Heart right ventricle (tissue), 16 donors: ENCODE measurements around the gene CRYGD. TPM values are rescaled to one million over a fixed set of nuclear protein-coding genes. Genes with fewer than 3 reads are reported as not detected.

Source experiments
- ATAC-seq, 8 donors: fragments of 200-7000 bp; cut with Tn5 transposase; one replicate each; pipeline ENCODE4 v1.9.1; 2020; ENCODE audit warnings: mild to moderate bottlenecking in 8 of 8, moderate library complexity in 8 of 8, moderate number of reproducible peaks in 1 of 8
- DNase-seq, 2 donors: peaks; one replicate each; pipeline ENCODE4 v3.0.0-alpha.2; 2020
- H3K27ac ChIP-seq, 10 donors: fragments of 200-600 bp; sonication (generic) in 2 of 10; one replicate each; pipeline versions ENCODE4 v1.5.0 to v1.8.0; 2020 to 2022; ENCODE audit warnings: mild to moderate bottlenecking in 3 of 10
- H3K27me3 ChIP-seq, 7 donors: fragments of 200-600 bp; one replicate each; pipeline ENCODE4 v1.8.0; 2021 to 2022; ENCODE audit warnings: mild to moderate bottlenecking in 2 of 7
- H3K36me3 ChIP-seq, 9 donors: fragments of 200-600 bp; sonication (generic) in 1 of 9; one replicate each; pipeline versions ENCODE4 v1.5.0 to v1.8.0; 2020 to 2022; ENCODE audit warnings: mild to moderate bottlenecking in 2 of 9
- H3K4me1 ChIP-seq, 9 donors: fragments of 200-600 bp; sonication (generic) in 1 of 9; one replicate each; pipeline versions ENCODE4 v1.5.0 to v1.8.0; 2020 to 2022; ENCODE audit warnings: mild to moderate bottlenecking in 4 of 9
- H3K4me3 ChIP-seq, 10 donors: fragments of 200-600 bp; sonication (generic) in 2 of 10; one replicate each; pipeline versions ENCODE4 v1.5.0 to v1.8.0; 2020 to 2022; ENCODE audit warnings: mild to moderate bottlenecking in 7 of 10, moderate library complexity in 2 of 10
- H3K9me3 ChIP-seq, 11 donors: fragments of 200-600 bp in 10 of 11; sonication (generic) in 2 of 11; one replicate each; pipeline versions ENCODE4 v1.5.0 to v1.8.0; 2013 to 2022; ENCODE audit warnings: mild to moderate bottlenecking in 2 of 11, control low read depth in 1 of 11, moderate library complexity in 1 of 11
- WGBS, 2 donors: extraction: QIAGEN DNeasy Blood & Tissue Kit; methylation state at CpG; one replicate each; pipeline ENCODE4 v1.1.7; 2013; ENCODE audit warnings: inconsistent platforms in 1 of 2; 5-methylcytosine and 5-hydroxymethylcytosine counted together
- intact Hi-C, 10 donors: fragments of 100-400 bp; cut with DNase I; formaldehyde crosslinking; loops; one replicate each; pipeline versions ENCODE4 v1.11.1 to v1.14.2; 2022
- polyA plus RNA-seq, 2 donors: library from polyadenylated mRNA; stranded (reverse); fragments of 200-250 nt; gene quantifications; one replicate each; pipeline ENCODE4 v1.2.3, GENCODE V29; 2013
- total RNA-seq, 10 donors: library from RNA; stranded (reverse); fragmentation: NEBNext Ultra II Directional in 3 of 10; extraction: Animal tissue kit (Norgen Biotek cat#: 25700) in 3 of 10; gene quantifications; one replicate each; pipeline versions ENCODE4 v1.2.1 to v1.2.4, GENCODE V29; 2021 to 2023
- TF ChIP-seq, protein P1 (sequence below), 9 donors: fragments of 200-600 bp; sonication (generic) in 2 of 9; IDR thresholded peaks; one replicate each; pipeline versions ENCODE4 v1.5.0 to v1.8.0; 2021 to 2022; ENCODE audit warnings: antibody characterized with exemption in 9 of 9, mild to moderate bottlenecking in 5 of 9, moderate library complexity in 1 of 9
- donor health status: Arrhythmogenic right ventricular cardiomyopathy.
- donor health status: ischemic (EF 13 %, LVEDD 7.1; RV severe dilation, severe dysfunction).
- donor health status: healthy with polysubstance abuse.
- donor health status: DM: no; HTN: yes; CAD: no.
- donor health status: DM: no; HTN: no; CAD: no.
- donor health status: ischemic (EF 25% LVEDD 6.9; RV normal size, moderate dysfunction).
- donor health status: ischemic (EF 25% LVEDD 5.7; RV mildly dilated, moderate dysfunction).
- donor health status: healthy.
- donor health status: DM: yes; HTN: yes; CAD: no.
- donor health status: Ischemic cardiomyopathy.
- donor health status: ischemic (EF 35%, LVEDD 5.7; RV mildly dilated, moderate dysfunction).
- donor health status: nonischemic (EF 11% LVEDD 7.7; RV severe dilation, severe dysfunction).
- donor health status: DM: yes; HTN: yes; CAD: no.
- donor health status: PGD.
- donor health status: ischemic (EF 29% LVEDD 5.4; RV normal size, mild dysfunction).
- donor health status: nonischemic (EF 23%, LVEDD 6.1; RV moderate dilation, normal function).

Gene CRYGD
- total and polyA plus RNA-seq, 12 donors = not detected

DNA sequence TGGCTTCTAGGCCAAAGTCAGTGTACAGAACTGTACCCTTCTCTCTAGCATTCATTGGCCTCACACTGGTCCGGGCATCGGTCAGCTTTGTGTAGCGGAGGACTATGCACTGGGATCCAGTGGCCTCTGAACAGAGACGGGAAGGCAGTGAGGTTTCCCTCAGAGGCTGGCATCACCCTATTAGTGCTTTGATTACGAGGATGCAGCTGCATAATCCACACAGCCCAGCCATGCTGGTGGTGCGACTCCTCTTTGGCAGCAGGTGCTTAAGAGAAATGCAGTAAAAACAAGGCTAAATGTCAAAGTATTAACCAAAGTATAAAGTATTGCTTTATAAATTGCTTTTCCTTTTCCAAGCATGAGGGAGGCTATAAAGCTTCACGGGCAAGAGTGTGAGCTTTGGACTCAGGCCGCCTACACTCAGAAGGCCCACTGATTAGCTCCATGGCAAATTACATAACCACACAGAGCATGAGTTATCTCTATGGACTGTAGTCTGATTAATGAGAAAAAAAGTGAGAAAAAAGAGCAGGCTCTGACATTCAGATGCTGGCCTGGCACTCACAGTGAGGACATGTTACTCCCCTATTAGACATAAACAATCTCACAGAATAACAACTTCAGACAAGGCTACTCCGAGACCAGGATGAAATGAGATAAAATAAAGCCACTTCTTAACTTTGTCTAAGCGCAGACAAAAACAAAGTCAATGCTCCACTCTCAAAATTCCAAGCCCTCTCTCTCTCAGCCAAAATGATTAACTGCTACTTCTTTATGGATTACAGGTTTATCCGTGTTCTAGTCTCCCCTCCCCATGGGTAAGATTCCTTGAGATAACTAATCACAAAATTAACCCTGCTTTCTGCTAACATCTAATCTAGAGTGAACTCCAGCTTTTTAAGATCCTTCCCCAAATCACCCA lies 11.7 kb upstream of the CRYGD start:
- intact Hi-C loops = no loop called here
- TF ChIP-seq, protein P1, sequence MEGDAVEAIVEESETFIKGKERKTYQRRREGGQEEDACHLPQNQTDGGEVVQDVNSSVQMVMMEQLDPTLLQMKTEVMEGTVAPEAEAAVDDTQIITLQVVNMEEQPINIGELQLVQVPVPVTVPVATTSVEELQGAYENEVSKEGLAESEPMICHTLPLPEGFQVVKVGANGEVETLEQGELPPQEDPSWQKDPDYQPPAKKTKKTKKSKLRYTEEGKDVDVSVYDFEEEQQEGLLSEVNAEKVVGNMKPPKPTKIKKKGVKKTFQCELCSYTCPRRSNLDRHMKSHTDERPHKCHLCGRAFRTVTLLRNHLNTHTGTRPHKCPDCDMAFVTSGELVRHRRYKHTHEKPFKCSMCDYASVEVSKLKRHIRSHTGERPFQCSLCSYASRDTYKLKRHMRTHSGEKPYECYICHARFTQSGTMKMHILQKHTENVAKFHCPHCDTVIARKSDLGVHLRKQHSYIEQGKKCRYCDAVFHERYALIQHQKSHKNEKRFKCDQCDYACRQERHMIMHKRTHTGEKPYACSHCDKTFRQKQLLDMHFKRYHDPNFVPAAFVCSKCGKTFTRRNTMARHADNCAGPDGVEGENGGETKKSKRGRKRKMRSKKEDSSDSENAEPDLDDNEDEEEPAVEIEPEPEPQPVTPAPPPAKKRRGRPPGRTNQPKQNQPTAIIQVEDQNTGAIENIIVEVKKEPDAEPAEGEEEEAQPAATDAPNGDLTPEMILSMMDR (IDR thresholded peaks at IDR 0.05) = no peak
- Histone ChIP-seq H3K36me3 (no peaks in the 10 kb centered on the region), H3K9me3 (peaks cover 0 to 9% (median 0%) of the 10 kb centered on the region in 11 donors), H3K4me3 (no peak overlapping the region), H3K27me3 (peaks cover 0 to 3% (median 0%) of the 10 kb centered on the region in 7 donors), H3K4me1 (no peaks in the 10 kb centered on the region), H3K27ac (no peak overlapping the region)
- no peak for DNase-seq
- no peak for ATAC-seq
- WGBS, 2 donors = 81 to 88% methylated on average over 11 of the region's 11 CpGs

DNA sequence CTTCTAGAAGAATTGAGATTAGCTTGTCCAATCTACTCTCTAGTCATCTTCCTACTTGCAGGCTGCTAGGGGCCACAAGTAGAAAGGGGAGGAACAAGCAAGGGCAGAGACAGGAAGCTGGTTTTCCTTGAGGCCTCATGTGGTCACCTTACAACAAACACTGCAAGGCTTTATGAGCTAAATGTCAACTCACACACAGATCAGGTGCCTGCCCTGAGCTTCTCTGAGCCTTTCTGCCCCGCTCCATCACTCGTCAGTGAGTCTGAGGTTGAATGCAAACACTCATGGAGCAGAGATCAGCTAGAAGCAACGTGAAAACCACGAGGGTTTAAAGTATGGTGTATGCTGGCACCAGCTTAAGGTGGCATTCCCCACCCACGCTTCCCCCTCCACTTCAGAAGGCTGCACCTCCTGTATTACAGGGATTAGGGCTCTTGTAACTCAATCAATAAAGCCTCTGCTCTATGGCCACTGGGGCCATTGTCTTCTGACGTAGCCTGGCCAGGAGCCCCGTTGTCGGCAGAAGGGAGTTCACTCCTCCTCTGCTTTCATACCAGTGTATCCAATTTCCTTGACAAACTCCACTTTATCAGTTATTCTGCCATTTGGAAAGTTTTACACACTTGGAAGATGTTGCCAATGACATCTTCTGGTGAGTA lies 10.7 kb upstream of the CRYGD start:
- Histone ChIP-seq H3K27me3 (peaks cover 0 to 3% (median 0%) of the 10 kb centered on the region in 7 donors), H3K27ac (no peak overlapping the region), H3K4me3 (no peak overlapping the region), H3K4me1 (no peaks in the 10 kb centered on the region), H3K9me3 (peaks cover 0 to 9% (median 0%) of the 10 kb centered on the region in 11 donors), H3K36me3 (no peaks in the 10 kb centered on the region)
- no peak for ATAC-seq
- no peak for DNase-seq
- WGBS, 2 donors = 48 to 50% methylated on average over 8 of the region's 8 CpGs
- intact Hi-C loops = no loop called here
- TF ChIP-seq, protein P1 (IDR thresholded peaks at IDR 0.05) = no peak

DNA sequence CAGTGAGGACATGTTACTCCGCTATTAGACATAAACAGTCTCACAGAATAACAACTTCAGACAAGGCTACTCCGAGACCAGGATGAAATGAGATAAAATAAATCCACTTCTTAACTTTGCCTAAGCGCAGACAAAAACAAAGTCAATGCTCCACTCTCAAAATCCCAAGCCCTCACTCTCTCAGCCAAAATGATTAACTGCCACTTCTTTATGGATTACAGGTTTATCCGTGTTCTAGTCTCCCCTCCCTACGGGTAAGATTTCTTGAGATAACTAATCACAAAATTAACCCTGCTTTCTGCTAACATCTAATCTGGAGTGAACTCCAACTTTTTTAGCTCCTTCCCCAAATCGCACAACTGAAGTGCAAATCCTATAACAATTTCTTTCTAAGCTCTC lies 6.4 kb upstream of the CRYGD start:
- H3K27me3 ChIP-seq = peaks cover 0 to 20% (median 5%) of the 10 kb centered on the region in 7 donors
- TF ChIP-seq, protein P1 (IDR thresholded peaks at IDR 0.05) = no peak
- WGBS, 2 donors = 79 to 80% methylated on average over 6 of the region's 6 CpGs

DNA sequence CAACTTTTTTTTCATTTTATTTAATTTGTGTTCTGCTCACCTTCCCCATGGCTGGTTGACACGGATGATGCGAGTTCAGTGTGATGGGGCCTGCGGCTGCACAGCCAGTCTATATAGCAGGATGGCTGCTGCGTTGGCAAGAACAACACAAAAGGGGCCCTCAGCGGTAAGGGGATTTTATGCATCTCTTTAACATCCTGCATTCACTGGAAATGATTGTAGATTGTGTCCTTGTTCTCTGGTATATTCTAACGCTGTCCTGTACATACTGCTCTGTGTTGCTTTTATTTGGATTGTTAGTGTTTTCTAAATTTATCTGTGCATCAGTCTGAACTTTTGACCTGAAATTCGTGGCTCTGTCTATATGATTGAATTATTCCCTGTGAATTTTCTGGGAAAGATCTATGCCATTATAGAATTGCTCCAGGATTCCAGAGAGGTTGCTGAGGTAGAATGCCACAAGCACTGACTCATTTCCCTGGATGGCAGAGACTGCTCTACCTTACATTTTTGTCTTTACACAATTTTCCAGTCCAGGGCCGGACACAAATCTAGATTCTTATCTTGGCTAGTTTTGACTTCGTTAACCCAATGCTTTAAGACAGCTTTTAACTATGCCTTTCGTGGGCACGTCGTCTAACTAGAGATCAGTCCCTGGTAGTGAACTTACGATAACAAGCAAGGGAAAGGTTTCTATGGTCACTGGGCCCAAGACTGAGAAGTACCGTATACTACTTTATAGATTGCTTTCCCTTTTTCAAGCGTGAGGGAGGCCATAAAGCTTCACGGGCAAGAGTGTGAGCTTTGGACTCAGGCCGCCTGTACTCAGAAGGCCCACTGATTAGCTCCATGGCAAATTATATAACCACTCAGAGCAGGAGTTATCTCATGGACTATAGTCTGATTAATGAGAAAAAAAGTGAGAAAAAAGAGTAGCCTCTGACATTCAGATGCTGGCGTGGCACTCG lies 5.7 kb upstream of the CRYGD start, which contains the start of gene CRYGC:
CRYGC (minus strand) TSS at position 85 of the 968 bp plus-strand sequence; CDS start at position 49, 36 bp downstream.
- peaks cover 0 to 27% (median 11%) of the 10 kb centered on the region in 7 donors for H3K27me3 ChIP-seq
- no peaks in the 10 kb centered on the region for H3K9me3 ChIP-seq
- intact Hi-C loops = no loop called here
- no peaks in the 10 kb centered on the region for H3K36me3 ChIP-seq
- no peak within 1 kb of the TSS for H3K4me3 ChIP-seq
- WGBS, 2 donors = 75 to 79% methylated on average over 19 of the region's 19 CpGs
- H3K27ac ChIP-seq = no peak within 1 kb of the TSS
- H3K4me1 ChIP-seq = no peaks in the 10 kb centered on the region
- TF ChIP-seq, protein P1 (IDR thresholded peaks at IDR 0.05) = no peak
- ATAC-seq = no peak
- no peak for DNase-seq

More for the DNA sequence above, 6.4 kb upstream of the CRYGD start:
- H3K4me3 ChIP-seq = no peak overlapping the region
- H3K4me1 ChIP-seq = no peaks in the 10 kb centered on the region
- H3K9me3 ChIP-seq = no peaks in the 10 kb centered on the region
- ATAC-seq (no peak), DNase-seq (no peak)
- intact Hi-C loops = no loop called here
- H3K36me3 ChIP-seq = no peaks in the 10 kb centered on the region
- no peak overlapping the region for H3K27ac ChIP-seq
